Ovary (tissue), 3 donors: ENCODE data around the gene SCN4A.

Source experiments
- POLR2A ChIP-seq: fragments of 450-650 bp; IDR thresholded peaks from one replicate; pipeline ENCODE4 v1.6.1; 2017; ENCODE audit warnings: antibody characterized with exemption, mild to moderate bottlenecking, moderate library complexity
- TF ChIP-seq, protein P1 (sequence below), 3 donors: fragments of 450-650 bp in 2 of 3; fragments of 200-600 bp in 1 of 3; IDR thresholded peaks; one replicate each; pipeline versions ENCODE4 v1.5.1 to v1.8.0; 2016 to 2022; ENCODE audit warnings: antibody characterized with exemption in 3 of 3, mild to moderate bottlenecking in 1 of 3
- donor health status: DM: no; HTN: no; CAD: no.

DNA sequence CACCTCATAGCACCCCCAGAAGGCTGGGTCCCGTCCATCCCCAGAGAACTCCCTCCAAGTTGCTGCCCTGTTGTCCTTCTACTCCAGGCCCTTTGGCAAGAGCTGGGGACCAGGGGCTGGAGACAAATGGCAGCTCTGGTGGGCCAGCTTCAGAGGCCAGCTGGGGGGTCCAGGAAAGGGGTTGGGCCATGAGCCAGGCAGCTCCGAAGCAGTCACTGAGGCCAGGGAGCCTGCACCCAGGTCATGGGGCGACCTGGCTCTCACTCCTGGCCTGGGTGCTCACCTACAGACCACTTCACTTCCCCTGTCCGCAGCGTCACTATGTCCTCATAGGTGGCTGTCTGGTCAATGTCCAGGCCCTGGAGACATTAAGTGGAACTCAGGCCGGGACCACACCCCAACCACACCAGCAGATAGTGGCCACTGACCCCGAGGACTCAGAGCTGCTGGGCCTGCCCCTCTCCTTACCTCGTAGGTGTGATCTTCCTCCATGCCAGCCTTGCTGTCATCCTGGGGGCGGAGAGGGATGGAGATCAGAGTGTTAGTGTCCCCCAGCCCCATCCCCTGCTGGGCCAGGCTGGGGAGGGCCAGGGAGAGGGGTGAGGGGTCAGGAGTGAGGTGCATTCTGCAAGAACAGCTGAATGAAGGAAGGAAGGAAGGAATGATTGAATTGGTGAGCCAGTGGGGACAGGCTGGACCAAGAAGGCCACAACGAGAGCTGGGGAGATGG lies 43.6 kb downstream of the SCN4A start:
- no peak for TF ChIP-seq POLR2A
- TF ChIP-seq, protein P1, sequence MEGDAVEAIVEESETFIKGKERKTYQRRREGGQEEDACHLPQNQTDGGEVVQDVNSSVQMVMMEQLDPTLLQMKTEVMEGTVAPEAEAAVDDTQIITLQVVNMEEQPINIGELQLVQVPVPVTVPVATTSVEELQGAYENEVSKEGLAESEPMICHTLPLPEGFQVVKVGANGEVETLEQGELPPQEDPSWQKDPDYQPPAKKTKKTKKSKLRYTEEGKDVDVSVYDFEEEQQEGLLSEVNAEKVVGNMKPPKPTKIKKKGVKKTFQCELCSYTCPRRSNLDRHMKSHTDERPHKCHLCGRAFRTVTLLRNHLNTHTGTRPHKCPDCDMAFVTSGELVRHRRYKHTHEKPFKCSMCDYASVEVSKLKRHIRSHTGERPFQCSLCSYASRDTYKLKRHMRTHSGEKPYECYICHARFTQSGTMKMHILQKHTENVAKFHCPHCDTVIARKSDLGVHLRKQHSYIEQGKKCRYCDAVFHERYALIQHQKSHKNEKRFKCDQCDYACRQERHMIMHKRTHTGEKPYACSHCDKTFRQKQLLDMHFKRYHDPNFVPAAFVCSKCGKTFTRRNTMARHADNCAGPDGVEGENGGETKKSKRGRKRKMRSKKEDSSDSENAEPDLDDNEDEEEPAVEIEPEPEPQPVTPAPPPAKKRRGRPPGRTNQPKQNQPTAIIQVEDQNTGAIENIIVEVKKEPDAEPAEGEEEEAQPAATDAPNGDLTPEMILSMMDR (IDR thresholded peaks at IDR 0.05), result no peak
